IMR-90 (cell line): Measurements from ENCODE around the gene MKRN2OS. TPM values are rescaled to one million over a fixed set of nuclear protein-coding genes. Genes with fewer than 3 reads are reported as not detected.

Experiments
- ATAC-seq: fragments of 200-7000 bp; cut with Tn5 transposase; 2 replicates; pipeline ENCODE4 v1.9.1; 2020; ENCODE audit warnings: low read depth, mild to moderate bottlenecking, moderate library complexity
- BruUV-seq: library from RNA; stranded (reverse); fragments of 400-500 nt; replicated peaks from 2 replicates; lab custom pipeline; 2021; lab: Mats Ljungman, UMichigan
- CTCF ChIA-PET: fragments of 300-600 bp; formaldehyde crosslinking; extraction: SDS; loops from one replicate; lab custom pipeline; 2021; ENCODE audit warnings: antibody characterized with exemption; lab: Yijun Ruan, JAX
- POLR2A ChIA-PET: fragments of 300-600 bp; sonication (Branson Sonifier 250); formaldehyde crosslinking; loops from one replicate; lab custom pipeline; 2022; ENCODE audit warnings: antibody characterized with exemption; ENCODE audit not compliant: unreplicated experiment; lab: Charles Lee
- DNase-seq: peaks from one replicate; pipeline ENCODE4 v3.0.0; 2013
- H2AFZ ChIP-seq: replicated peaks from 2 replicates; pipeline ENCODE3; 2013; ENCODE audit warnings: low read length, mild to moderate bottlenecking; ENCODE audit not compliant: poor library complexity
- H2AK5ac ChIP-seq: 2 replicates; pipeline ENCODE4 v1.6.1; 2013; ENCODE audit warnings: low read depth, low read length, inconsistent platforms
- H2AK9ac ChIP-seq: replicated peaks from 2 replicates; pipeline ENCODE3; 2013; ENCODE audit warnings: mild to moderate bottlenecking, low read depth, low read length, moderate library complexity; ENCODE audit not compliant: poor library complexity
- H2BK120ac ChIP-seq: 2 replicates; pipeline ENCODE4 v1.6.1; 2013; ENCODE audit warnings: low read depth, low read length, inconsistent platforms
- H2BK15ac ChIP-seq: 3 replicates; pipeline ENCODE4 v1.6.1; 2013; ENCODE audit warnings: low read depth, low read length, inconsistent platforms
- H2BK20ac ChIP-seq: 2 replicates; pipeline ENCODE4 v1.6.1; 2013; ENCODE audit warnings: low read depth, mild to moderate bottlenecking, inconsistent platforms, low read length, moderate library complexity
- H2BK5ac ChIP-seq: 2 replicates; pipeline ENCODE4 v1.6.1; 2013; ENCODE audit warnings: mild to moderate bottlenecking, low read depth, low read length, inconsistent platforms; ENCODE audit not compliant: poor library complexity, severe bottlenecking
- H3K14ac ChIP-seq: replicated peaks from 2 replicates; pipeline ENCODE4 v1.6.1; 2013; ENCODE audit warnings: low read depth, low read length, inconsistent platforms
- H3K18ac ChIP-seq: 2 replicates; pipeline ENCODE4 v1.6.1; 2013; ENCODE audit warnings: low read depth, low read length, control low read depth
- H3K23ac ChIP-seq: 2 replicates; pipeline ENCODE4 v1.6.1; 2013; ENCODE audit warnings: low read depth, low read length, inconsistent platforms
- H3K27ac ChIP-seq: 2 replicates; pipeline ENCODE4 v1.5.1; 2013; ENCODE audit warnings: mild to moderate bottlenecking, control low read depth, low read length; ENCODE audit not compliant: insufficient read depth
- H3K27me3 ChIP-seq: 2 replicates; pipeline ENCODE4 v1.6.1; 2013; ENCODE audit warnings: low read length; ENCODE audit not compliant: control insufficient read depth, insufficient read depth
- H3K36me3 ChIP-seq: 2 replicates; pipeline ENCODE4 v1.6.1; 2013; ENCODE audit warnings: low read length, mixed read lengths; ENCODE audit not compliant: control insufficient read depth, insufficient read depth
- H3K4ac ChIP-seq: 2 replicates; pipeline ENCODE4 v1.6.1; 2013; ENCODE audit warnings: low read depth, low read length, inconsistent platforms
- H3K4me1 ChIP-seq: 2 replicates; pipeline ENCODE4 v1.6.1; 2013; ENCODE audit warnings: low read length, mixed read lengths; ENCODE audit not compliant: control insufficient read depth, insufficient read depth
- H3K4me2 ChIP-seq: 2 replicates; pipeline ENCODE4 v1.6.1; 2013; ENCODE audit warnings: low read depth, mild to moderate bottlenecking, control low read depth, low read length, moderate library complexity
- H3K4me3 ChIP-seq: 2 replicates; pipeline ENCODE4 v1.5.1; 2013; ENCODE audit warnings: low read depth, mild to moderate bottlenecking, control low read depth, low read length, moderate library complexity; ENCODE audit not compliant: insufficient read depth
- H3K56ac ChIP-seq: 2 replicates; pipeline ENCODE4 v1.6.1; 2013; ENCODE audit warnings: low read length, inconsistent platforms; ENCODE audit not compliant: insufficient read depth; ENCODE audit errors: extremely low read depth
- H3K79me1 ChIP-seq, 2 experiments: 2 replicates each; pipeline ENCODE4 v1.6.1; 2013; ENCODE audit warnings: low read length in 2 of 2, inconsistent platforms in 1 of 2, low read depth in 1 of 2
- H3K9ac ChIP-seq: 2 replicates; pipeline ENCODE4 v1.6.1; 2013; ENCODE audit warnings: low read depth, low read length, control low read depth
- H3K9me1 ChIP-seq: 2 replicates; pipeline ENCODE4 v1.6.1; 2013; ENCODE audit warnings: low read length, inconsistent platforms; ENCODE audit not compliant: insufficient read depth
- H3K9me3 ChIP-seq: 2 replicates; pipeline ENCODE4 v1.6.1; 2013; ENCODE audit warnings: low read length; ENCODE audit not compliant: control insufficient read depth, insufficient read depth
- H4K20me1 ChIP-seq: 2 replicates; pipeline ENCODE4 v1.6.1; 2013; ENCODE audit warnings: low read length, inconsistent platforms; ENCODE audit not compliant: insufficient read depth
- H4K5ac ChIP-seq: 2 replicates; pipeline ENCODE4 v1.6.1; 2013; ENCODE audit warnings: mild to moderate bottlenecking, low read depth, low read length, control low read depth
- H4K8ac ChIP-seq, 2 experiments: 2 replicates each; pipeline ENCODE4 v1.6.1; 2013; ENCODE audit warnings: low read depth in 2 of 2, low read length in 2 of 2, control low read depth in 1 of 2, inconsistent platforms in 1 of 2
- H4K91ac ChIP-seq: 2 replicates; pipeline ENCODE4 v1.6.1; 2013; ENCODE audit warnings: low read depth, low read length, inconsistent platforms; ENCODE audit not compliant: insufficient read depth
- BHLHE40 ChIP-seq: fragments of 150-350 bp; IDR thresholded peaks from 2 replicates; pipeline ENCODE4 v1.6.1; 2016; ENCODE audit warnings: mild to moderate bottlenecking, low read depth, low read length
- CEBPB ChIP-seq: IDR thresholded peaks from 2 replicates; pipeline ENCODE4 v1.6.1; 2012; ENCODE audit warnings: low read depth, low read length, improper control_type of control experiment
- CHD1 ChIP-seq: IDR thresholded peaks from 2 replicates; pipeline ENCODE4 v1.6.1; 2012; ENCODE audit warnings: low read depth, low read length, improper control_type of control experiment
- FOS ChIP-seq: fragments of 150-350 bp; IDR thresholded peaks from 2 replicates; pipeline ENCODE4 v1.6.1; 2016; ENCODE audit warnings: low read depth, low read length
- MAFK ChIP-seq: IDR thresholded peaks from 2 replicates; pipeline ENCODE4 v1.6.1; 2012; ENCODE audit warnings: low read depth, low read length, improper control_type of control experiment
- MAZ ChIP-seq: IDR thresholded peaks from 2 replicates; pipeline ENCODE4 v1.6.1; 2012; ENCODE audit warnings: low read depth, mild to moderate bottlenecking, low read length, improper control_type of control experiment, moderate library complexity, borderline replicate concordance
- MXI1 ChIP-seq: IDR thresholded peaks from 2 replicates; pipeline ENCODE4 v1.6.1; 2012; ENCODE audit warnings: low read depth, mild to moderate bottlenecking, low read length, moderate library complexity, borderline replicate concordance
- POLR2A ChIP-seq: IDR thresholded peaks from 2 replicates; pipeline ENCODE4 v1.6.1; 2012; ENCODE audit warnings: mild to moderate bottlenecking, low read depth, low read length
- RAD21 ChIP-seq: IDR thresholded peaks from 2 replicates; pipeline ENCODE4 v1.6.1; 2012; ENCODE audit warnings: low read length, improper control_type of control experiment
- RCOR1 ChIP-seq: IDR thresholded peaks from 2 replicates; pipeline ENCODE4 v1.6.1; 2012; ENCODE audit warnings: mild to moderate bottlenecking, low read length, improper control_type of control experiment; ENCODE audit not compliant: insufficient replicate concordance
- RFX5 ChIP-seq: IDR thresholded peaks from 2 replicates; pipeline ENCODE4 v1.8.0; 2012; ENCODE audit warnings: low read depth, mild to moderate bottlenecking, low read length, moderate library complexity
- WGBS, 2 experiments: methylation state at CpG; one replicate each; pipeline versions ENCODE4 v1.1.5 to v1.1.7; 2013; ENCODE audit warnings: missing lambda C conversion rate in 2 of 2; ENCODE audit not compliant: insufficient read length in 1 of 2; ENCODE audit errors: extremely low coverage in 2 of 2; 5-methylcytosine and 5-hydroxymethylcytosine counted together
- dilution Hi-C: fragments of 300-500 bp; cut with HindIII; formaldehyde crosslinking; loops from one replicate; pipeline ENCODE4 v1.14.3; 2018; ENCODE audit warnings: low sequenced_read_pairs; ENCODE audit not compliant: unreplicated experiment
- in situ Hi-C: fragments of 300-500 bp; cut with MboI; formaldehyde crosslinking; loops from 3 replicates; pipeline ENCODE4 v1.14.3; 2019; ENCODE audit warnings: low sequenced_read_pairs, inconsistent platforms, mixed read lengths
- intact Hi-C: fragments of 100-400 bp; cut with micrococcal nuclease; formaldehyde crosslinking; loops from 2 replicates; pipeline ENCODE4 v1.10.0; 2022
- polyA plus RNA-seq, 3 experiments: library from polyadenylated mRNA; depleted of rRNA; stranded (reverse); fragments of >200 nt; gene quantifications; 2 replicates each; pipeline ENCODE4 v1.2.3, GENCODE V29; 2012; ENCODE audit warnings: low replicate concordance in 1 of 3
- total RNA-seq: library from RNA; depleted of rRNA; stranded (reverse); fragments of >200 nt; gene quantifications from 2 replicates; pipeline ENCODE4 v1.2.3, GENCODE V29; 2012
- TF ChIP-seq, protein P1 (sequence below): fragments of 150-350 bp; IDR thresholded peaks from 2 replicates; pipeline ENCODE4 v1.6.1; 2016; ENCODE audit warnings: low read depth, mild to moderate bottlenecking, low read length, moderate library complexity, borderline replicate concordance
- TF ChIP-seq, protein P2 (sequence below): conservative IDR thresholded peaks from 2 replicates; pipeline ENCODE4 v1.5.1; 2012; ENCODE audit warnings: mild to moderate bottlenecking, low read depth, low read length, improper control_type of control experiment
- TF ChIP-seq, protein P3 (sequence below): fragments of 150-350 bp; IDR thresholded peaks from 2 replicates; pipeline ENCODE4 v1.6.1; 2017; ENCODE audit warnings: mild to moderate bottlenecking, antibody characterized with exemption, low read length, low read depth

MKRN2OS gene
- total and polyA plus RNA-seq, 2 of the 4 experiments (the other 2 are of a cell fraction), result not detected

DNA sequence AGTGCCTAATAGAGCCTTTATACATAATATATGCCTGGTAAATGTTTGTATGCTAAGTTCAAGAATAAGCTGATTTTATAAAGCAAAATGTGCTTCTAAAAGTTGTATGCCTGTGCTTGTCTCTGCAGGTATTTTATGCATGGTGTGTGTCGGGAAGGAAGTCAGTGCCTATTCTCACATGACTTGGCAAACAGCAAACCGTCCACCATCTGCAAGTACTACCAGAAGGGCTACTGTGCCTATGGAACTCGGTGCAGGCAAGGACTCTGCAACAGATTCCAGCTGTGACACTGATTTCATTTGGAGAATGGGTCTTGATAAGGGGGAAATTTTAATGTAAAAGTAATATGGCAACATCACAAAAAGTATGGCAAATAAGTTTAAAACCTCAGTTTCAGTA, 23.4 kb upstream of the MKRN2OS start:
- Histone ChIP-seq H3K14ac (no peak overlapping the region), H2AFZ (no peak overlapping the region), H2BK120ac (no peak overlapping the region), H3K56ac (no peak overlapping the region), H4K5ac (no peak overlapping the region), H3K36me3 (peaks cover 36% of the 10 kb centered on the region), H3K23ac (no peak overlapping the region), H2BK20ac (no peak overlapping the region), H2BK5ac (no peak overlapping the region), H3K4me1 (peaks cover 3% of the 10 kb centered on the region; the same call in 1 of the 2 replicates), H3K18ac (no peak overlapping the region), H3K4ac (no peak overlapping the region), H4K91ac (no peak overlapping the region), H3K9me3 (peaks cover 2% of the 10 kb centered on the region; the same call in 1 of the 2 replicates), H2AK5ac (no peak overlapping the region), H3K27me3 (no peaks in the 10 kb centered on the region), H3K9ac (no peak overlapping the region), H3K27ac (no peak overlapping the region), H4K8ac (no peak overlapping the region), H3K79me1 (peaks cover 27 to 67% of the 10 kb centered on the region in 2 experiments; a peak in 3 of 4 replicates), H3K4me3 (no peak overlapping the region), H3K9me1 (peaks cover 11% of the 10 kb centered on the region; the same call in 1 of the 2 replicates), H4K20me1 (peaks cover 46% of the 10 kb centered on the region), H2BK15ac (no peak overlapping the region), H3K4me2 (no peak overlapping the region), H2AK9ac (no peak overlapping the region)
- intact Hi-C loops (no loop called here), dilution Hi-C loops (no loop called here), in situ Hi-C loops (no loop called here)
- no peak for TF ChIP-seq RAD21
- TF ChIP-seq, protein P1, sequence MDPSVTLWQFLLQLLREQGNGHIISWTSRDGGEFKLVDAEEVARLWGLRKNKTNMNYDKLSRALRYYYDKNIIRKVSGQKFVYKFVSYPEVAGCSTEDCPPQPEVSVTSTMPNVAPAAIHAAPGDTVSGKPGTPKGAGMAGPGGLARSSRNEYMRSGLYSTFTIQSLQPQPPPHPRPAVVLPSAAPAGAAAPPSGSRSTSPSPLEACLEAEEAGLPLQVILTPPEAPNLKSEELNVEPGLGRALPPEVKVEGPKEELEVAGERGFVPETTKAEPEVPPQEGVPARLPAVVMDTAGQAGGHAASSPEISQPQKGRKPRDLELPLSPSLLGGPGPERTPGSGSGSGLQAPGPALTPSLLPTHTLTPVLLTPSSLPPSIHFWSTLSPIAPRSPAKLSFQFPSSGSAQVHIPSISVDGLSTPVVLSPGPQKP, result no peak
- TF ChIP-seq CHD1, result no peak
- no peak for TF ChIP-seq RFX5
- TF ChIP-seq, protein P2, sequence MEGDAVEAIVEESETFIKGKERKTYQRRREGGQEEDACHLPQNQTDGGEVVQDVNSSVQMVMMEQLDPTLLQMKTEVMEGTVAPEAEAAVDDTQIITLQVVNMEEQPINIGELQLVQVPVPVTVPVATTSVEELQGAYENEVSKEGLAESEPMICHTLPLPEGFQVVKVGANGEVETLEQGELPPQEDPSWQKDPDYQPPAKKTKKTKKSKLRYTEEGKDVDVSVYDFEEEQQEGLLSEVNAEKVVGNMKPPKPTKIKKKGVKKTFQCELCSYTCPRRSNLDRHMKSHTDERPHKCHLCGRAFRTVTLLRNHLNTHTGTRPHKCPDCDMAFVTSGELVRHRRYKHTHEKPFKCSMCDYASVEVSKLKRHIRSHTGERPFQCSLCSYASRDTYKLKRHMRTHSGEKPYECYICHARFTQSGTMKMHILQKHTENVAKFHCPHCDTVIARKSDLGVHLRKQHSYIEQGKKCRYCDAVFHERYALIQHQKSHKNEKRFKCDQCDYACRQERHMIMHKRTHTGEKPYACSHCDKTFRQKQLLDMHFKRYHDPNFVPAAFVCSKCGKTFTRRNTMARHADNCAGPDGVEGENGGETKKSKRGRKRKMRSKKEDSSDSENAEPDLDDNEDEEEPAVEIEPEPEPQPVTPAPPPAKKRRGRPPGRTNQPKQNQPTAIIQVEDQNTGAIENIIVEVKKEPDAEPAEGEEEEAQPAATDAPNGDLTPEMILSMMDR, result no peak
- no peak for TF ChIP-seq RCOR1
- TF ChIP-seq, protein P3, sequence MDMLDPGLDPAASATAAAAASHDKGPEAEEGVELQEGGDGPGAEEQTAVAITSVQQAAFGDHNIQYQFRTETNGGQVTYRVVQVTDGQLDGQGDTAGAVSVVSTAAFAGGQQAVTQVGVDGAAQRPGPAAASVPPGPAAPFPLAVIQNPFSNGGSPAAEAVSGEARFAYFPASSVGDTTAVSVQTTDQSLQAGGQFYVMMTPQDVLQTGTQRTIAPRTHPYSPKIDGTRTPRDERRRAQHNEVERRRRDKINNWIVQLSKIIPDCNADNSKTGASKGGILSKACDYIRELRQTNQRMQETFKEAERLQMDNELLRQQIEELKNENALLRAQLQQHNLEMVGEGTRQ, result no peak
- TF ChIP-seq MXI1, result no peak
- no peak for TF ChIP-seq CEBPB
- TF ChIP-seq POLR2A, result no peak
- no peak for TF ChIP-seq FOS
- no peak for TF ChIP-seq MAZ
- TF ChIP-seq BHLHE40, result no peak
- TF ChIP-seq MAFK, result no peak
- ATAC-seq (no peak), DNase-seq (no peak)
- ChIA-PET POLR2A (no interaction called here), CTCF (interaction anchor here (1.3 kb wide), 1 partner anchor 10 kb away, joined by 3 read pairs; no protein-coding TSS in a partner anchor)
- BruUV-seq, result no TSS peak
- WGBS, 2 experiments, result no CpG with 5 or more reads among the region's 3 CpGs
